Measurements from ENCODE around the gene CREB3L2.
"Not testable (repeated sequence)": the region's sequence is repeated elsewhere in the genome, so short reads cannot be mapped to it uniquely, and the experiment has no call there.

CREB3L2 gene

DNA sequence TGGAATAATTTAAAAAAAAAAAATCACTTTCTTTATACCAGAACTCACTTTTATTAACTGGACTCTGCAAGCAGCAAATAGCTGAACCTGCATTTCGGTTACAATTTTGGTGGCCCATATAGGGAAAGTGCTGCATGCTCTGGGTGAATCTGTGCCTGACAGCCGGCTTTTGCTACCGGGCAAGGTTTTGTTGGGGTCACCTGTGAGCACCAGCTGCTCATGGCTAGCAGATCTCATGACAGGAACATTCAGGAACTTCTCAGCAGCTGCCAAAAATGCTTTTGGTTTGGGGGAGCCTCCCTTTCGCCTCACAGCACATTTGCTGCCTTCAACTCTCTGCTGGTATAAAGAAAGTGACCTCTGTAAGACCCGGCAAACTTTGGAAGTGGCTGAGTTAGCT, 13.2 kb upstream of the CREB3L2 start:
- TF ChIP-seq, protein P1, sequence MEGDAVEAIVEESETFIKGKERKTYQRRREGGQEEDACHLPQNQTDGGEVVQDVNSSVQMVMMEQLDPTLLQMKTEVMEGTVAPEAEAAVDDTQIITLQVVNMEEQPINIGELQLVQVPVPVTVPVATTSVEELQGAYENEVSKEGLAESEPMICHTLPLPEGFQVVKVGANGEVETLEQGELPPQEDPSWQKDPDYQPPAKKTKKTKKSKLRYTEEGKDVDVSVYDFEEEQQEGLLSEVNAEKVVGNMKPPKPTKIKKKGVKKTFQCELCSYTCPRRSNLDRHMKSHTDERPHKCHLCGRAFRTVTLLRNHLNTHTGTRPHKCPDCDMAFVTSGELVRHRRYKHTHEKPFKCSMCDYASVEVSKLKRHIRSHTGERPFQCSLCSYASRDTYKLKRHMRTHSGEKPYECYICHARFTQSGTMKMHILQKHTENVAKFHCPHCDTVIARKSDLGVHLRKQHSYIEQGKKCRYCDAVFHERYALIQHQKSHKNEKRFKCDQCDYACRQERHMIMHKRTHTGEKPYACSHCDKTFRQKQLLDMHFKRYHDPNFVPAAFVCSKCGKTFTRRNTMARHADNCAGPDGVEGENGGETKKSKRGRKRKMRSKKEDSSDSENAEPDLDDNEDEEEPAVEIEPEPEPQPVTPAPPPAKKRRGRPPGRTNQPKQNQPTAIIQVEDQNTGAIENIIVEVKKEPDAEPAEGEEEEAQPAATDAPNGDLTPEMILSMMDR (conservative IDR thresholded peaks at IDR 0.05; ENCODE audit: low read length), result no peak
- DNase-seq (ENCODE audit: low read depth), result no peak
- no peak overlapping the region for H3K4me3 ChIP-seq (ENCODE audit: low read length)

DNA sequence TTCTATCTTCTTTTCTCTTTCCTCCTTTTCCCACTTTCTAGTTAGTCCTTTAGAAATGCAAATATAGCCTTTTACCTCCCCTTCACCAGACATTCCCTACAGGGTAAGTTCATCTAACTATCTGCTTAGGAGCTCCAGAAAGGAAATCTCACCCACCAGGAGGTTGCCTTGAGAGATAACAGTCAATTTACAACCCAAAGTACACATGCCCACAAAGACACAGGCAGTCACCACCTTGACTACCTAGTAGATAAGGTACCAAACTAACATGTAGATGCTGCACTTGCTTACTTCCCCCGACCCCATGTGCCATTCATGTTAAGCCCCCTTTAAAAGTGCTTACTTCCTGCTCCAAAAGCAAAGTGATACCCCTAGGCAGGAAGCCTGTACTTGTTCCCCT, 12.8 kb upstream of the CREB3L2 start:
- TF ChIP-seq, protein P1 (conservative IDR thresholded peaks at IDR 0.05; ENCODE audit: low read length), result no peak
- no peak for DNase-seq (ENCODE audit: low read depth)
- H3K4me3 ChIP-seq (ENCODE audit: low read length), result no peak overlapping the region

DNA sequence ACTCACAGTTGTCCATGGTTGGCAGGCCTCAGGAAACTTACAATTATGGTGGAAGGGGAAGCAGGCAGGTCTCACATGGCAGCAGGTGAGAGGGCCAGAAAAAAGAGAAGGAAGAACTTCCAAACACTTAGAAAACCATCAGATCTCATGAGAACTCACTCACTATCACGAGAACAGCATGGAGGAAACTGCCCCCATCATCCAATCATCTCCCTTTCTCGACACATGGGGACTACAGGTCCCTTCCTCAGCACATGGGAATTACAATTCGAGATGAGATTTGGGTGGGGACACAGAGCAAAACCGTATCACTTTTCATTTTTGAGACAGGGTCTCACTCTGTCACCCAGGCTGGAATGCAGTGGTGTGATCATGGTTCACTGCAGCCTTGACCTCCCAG, 12.3 kb upstream of the CREB3L2 start:
- DNase-seq (ENCODE audit: low read depth); H3K4me3 ChIP-seq (ENCODE audit: low read length): not testable (repeated sequence)

DNA sequence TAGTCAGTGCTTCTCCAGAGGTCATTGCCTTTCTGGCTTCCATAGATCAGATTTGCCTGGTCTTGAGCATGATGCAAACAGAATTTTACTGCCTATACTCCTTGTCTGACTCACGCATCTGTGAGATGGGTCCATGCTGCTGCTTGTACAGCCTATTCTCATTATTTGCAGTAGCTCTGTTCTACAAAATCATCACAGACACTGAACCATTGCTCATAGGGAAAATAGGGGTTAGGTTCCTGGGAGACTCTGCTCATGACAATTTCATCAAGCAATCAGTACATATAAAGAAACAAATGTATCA, 7.4 kb upstream of the CREB3L2 start:
- no peak for DNase-seq (ENCODE audit: low read depth)
- TF ChIP-seq, protein P1 (conservative IDR thresholded peaks at IDR 0.05; ENCODE audit: low read length), result no peak
- H3K4me3 ChIP-seq (ENCODE audit: low read length), result no peak overlapping the region

DNA sequence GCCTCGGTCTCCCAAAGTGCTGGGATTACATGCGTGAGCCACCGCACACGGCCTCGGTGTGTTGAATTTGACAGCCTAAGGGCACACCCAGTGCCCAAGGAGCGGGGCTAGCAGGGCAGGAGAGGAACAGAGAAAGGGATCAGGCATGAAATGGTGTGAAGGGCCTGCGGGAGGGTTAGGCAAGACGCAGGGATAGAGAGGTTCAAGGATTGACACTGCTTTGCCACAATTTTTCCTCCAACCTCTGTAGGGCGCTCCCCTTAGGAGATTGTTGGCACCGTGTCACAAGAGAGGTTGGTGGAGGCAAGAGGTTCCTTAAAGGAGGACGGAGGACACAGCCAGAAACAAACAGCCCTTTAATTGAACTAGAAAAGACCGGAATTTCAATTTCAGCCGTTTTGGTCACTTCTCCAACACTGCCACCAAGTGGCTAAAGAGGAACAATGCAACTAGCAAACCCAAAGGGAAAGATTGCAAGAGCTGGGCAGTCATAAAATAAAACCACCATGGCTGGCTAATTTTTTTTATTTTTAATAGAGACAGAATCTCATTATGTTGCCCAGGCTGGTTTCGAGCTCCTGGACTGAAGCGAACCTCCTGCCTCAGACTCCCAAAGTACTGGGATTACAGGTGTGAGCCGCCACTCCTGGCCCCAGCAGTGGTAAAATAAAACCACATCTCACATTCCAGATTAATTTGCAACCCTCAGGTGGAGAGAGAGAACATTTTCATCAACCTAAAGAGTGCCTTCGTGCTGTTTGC, 6.9 kb upstream of the CREB3L2 start:
- TF ChIP-seq, protein P1 (conservative IDR thresholded peaks at IDR 0.05; ENCODE audit: low read length), result peak; percentile 97
- H3K4me3 ChIP-seq (ENCODE audit: low read length), result no peak overlapping the region
- peak; percentile 65 for DNase-seq (ENCODE audit: low read depth)

DNA sequence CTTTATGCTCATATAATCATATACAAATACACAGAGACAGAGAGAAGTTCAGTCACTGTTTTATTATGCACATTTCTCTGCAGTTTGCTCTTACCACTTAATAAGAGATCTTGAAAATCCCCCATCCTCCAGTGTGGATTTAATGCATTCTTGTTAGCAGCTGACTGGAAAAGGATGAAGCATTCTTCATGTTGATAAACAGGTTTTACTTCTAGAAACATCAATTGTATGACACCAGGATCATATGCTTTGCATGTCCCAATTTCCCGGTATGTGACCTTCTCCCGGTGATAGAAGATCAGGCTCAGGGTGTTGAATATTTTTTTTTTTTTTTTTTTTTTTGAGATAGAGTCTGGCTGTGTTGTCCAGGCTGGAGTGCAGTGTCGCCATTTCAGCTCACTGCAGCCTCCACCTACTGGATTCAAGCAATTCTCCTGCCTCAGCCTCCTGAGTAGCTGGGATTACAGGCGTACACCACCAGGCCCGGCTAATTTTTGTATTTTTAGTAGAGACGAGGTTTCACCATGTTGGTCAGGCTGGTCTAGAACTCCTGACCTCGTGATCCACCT, 6.2 kb upstream of the CREB3L2 start:
- no peak overlapping the region for H3K4me3 ChIP-seq (ENCODE audit: low read length)
- DNase-seq (ENCODE audit: low read depth), result no peak
- TF ChIP-seq, protein P1 (conservative IDR thresholded peaks at IDR 0.05; ENCODE audit: low read length), result no peak

DNA sequence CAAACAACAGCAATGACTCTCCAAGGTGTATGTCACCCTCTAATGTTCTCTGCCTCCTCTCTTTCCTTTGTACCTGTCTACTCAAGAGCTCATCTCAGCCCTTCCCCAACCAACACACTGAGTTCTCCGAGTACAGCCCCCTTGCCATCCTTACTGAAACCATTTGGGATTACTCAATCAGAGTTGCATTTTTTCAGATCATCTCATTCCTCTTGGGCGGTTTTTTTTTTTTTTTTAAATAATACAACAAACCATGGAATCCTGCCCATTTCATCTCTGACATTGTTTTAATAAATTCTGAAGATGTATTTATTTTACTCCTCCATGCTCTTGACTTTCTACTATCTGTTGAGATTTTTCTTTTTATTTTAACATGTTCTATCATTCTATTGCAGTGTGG, 4.2 kb upstream of the CREB3L2 start:
- no peak overlapping the region for H3K4me3 ChIP-seq (ENCODE audit: low read length)
- TF ChIP-seq, protein P1 (conservative IDR thresholded peaks at IDR 0.05; ENCODE audit: low read length), result no peak
- DNase-seq (ENCODE audit: low read depth), result peak; percentile 58
